ENCODE measurements around the gene FGF18. TPM values are rescaled to one million over a fixed set of nuclear protein-coding genes. Genes with fewer than 3 reads are reported as not detected.

The FGF18 gene
- total RNA-seq, 1 experiment from 2014 or later = 1.7 TPM

- no peak overlapping the region for H3K4me3 ChIP-seq (ENCODE audit: low read depth in 2 of 2, low read length in 2 of 2)
- no peaks in the 10 kb centered on the region for H3K36me3 ChIP-seq (ENCODE audit: control insufficient read depth, insufficient read depth, low read length)
- CTCF ChIA-PET = no interaction called here
- peaks cover 3% of the 10 kb centered on the region; the same call in 1 of the 2 replicates for H3K27me3 ChIP-seq (ENCODE audit: control insufficient read depth, insufficient read depth, low read length)
- POLR2A ChIA-PET = no interaction called here
- H3K27ac ChIP-seq (ENCODE audit: low read length) = no peak overlapping the region
- intact Hi-C loops (cut with micrococcal nuclease; ENCODE audit: unreplicated experiment) (loop anchor here (10.0 kb wide), 1 partner anchor 366 kb away; no protein-coding TSS in a partner anchor), in situ Hi-C loops (cut with HindIII; ENCODE audit: low pct_unique_long_range_greater_than_20kb, low sequenced_read_pairs) (no loop called here)
- ATAC-seq (no peak), DNase-seq (ENCODE audit: low read depth, low spot score) (no peak)
- H3K4me1 ChIP-seq (ENCODE audit: control insufficient read depth, insufficient read depth, low read length) = no peaks in the 10 kb centered on the region
- no TSS peak for BruUV-seq (replicated peaks)
- no peaks in the 10 kb centered on the region for H3K9me3 ChIP-seq (ENCODE audit: control insufficient read depth, insufficient read depth, low read depth, low read length)
- TF ChIP-seq POLR2AphosphoS5 (IDR thresholded peaks at IDR 0.05; ENCODE audit: low read depth, low read length) (no peak), TCF7L2 (IDR thresholded peaks at IDR 0.05; ENCODE audit: low read depth, low read length) (no peak), REST (IDR thresholded peaks at IDR 0.05; ENCODE audit: insufficient read depth in 1 of 2, low read depth in 2 of 2, low read length in 1 of 2) (no peak), CTCF (IDR thresholded peaks at IDR 0.05) (no peak), SIN3A (IDR thresholded peaks at IDR 0.05; ENCODE audit: borderline replicate concordance, insufficient read depth, low read depth, low read length) (no peak)
Observed at GRCh38 chr5:171488876-171489275, 69.4 kb downstream of the FGF18 start.

- Histone ChIP-seq H3K4me1 (ENCODE audit: control insufficient read depth, insufficient read depth, low read length) (no peaks in the 10 kb centered on the region), H3K27ac (ENCODE audit: low read length) (no peak overlapping the region), H3K9me3 (ENCODE audit: control insufficient read depth, insufficient read depth, low read depth, low read length) (no peaks in the 10 kb centered on the region), H3K4me3 (ENCODE audit: low read depth in 2 of 2, low read length in 2 of 2) (no peak overlapping the region), H3K36me3 (ENCODE audit: control insufficient read depth, insufficient read depth, low read length) (no peaks in the 10 kb centered on the region), H3K27me3 (ENCODE audit: control insufficient read depth, insufficient read depth, low read length) (peaks cover 3% of the 10 kb centered on the region; the same call in 1 of the 2 replicates)
- no peak for ATAC-seq
- intact Hi-C loops (cut with micrococcal nuclease; ENCODE audit: unreplicated experiment) (no loop called here), in situ Hi-C loops (cut with HindIII; ENCODE audit: low pct_unique_long_range_greater_than_20kb, low sequenced_read_pairs) (no loop called here)
- DNase-seq (ENCODE audit: low read depth, low spot score) = no peak
- BruUV-seq (replicated peaks) = no TSS peak
- TF ChIP-seq CTCF (IDR thresholded peaks at IDR 0.05) = no peak
- TF ChIP-seq TCF7L2 (IDR thresholded peaks at IDR 0.05; ENCODE audit: low read depth, low read length) = no peak
- no peak for TF ChIP-seq SIN3A (IDR thresholded peaks at IDR 0.05; ENCODE audit: borderline replicate concordance, insufficient read depth, low read depth, low read length)
- TF ChIP-seq POLR2AphosphoS5 (IDR thresholded peaks at IDR 0.05; ENCODE audit: low read depth, low read length) = no peak
- TF ChIP-seq REST (IDR thresholded peaks at IDR 0.05; ENCODE audit: insufficient read depth in 1 of 2, low read depth in 2 of 2, low read length in 1 of 2) = no peak
- ChIA-PET POLR2A (no interaction called here), CTCF (no interaction called here)
Observed at GRCh38 chr5:171492781-171493180, 73.3 kb downstream of the FGF18 start.

All from Panc1 (cell line).